ENCODE measurements around the gene USP35.

DNA sequence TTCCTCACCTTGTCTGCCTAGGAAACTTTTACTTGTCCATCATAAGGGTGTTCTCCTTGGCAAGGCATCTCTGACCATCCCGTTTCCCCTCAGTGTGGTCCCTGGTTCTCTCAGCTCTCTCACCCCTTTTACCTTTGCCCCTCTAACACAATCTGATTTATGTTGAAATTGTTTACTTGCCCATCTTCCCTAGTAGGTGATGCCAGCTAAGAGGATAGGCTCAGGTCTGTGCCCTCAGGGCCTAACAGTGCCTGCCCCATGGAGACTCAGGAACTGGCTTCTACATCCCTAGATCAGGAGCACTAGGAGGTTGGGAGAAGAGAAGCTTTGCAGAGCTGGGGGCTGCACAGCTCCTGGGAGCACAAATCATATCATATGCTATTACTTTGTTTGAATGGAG lies 28.2 kb upstream of the USP35 start:
- TF ChIP-seq, protein P1, sequence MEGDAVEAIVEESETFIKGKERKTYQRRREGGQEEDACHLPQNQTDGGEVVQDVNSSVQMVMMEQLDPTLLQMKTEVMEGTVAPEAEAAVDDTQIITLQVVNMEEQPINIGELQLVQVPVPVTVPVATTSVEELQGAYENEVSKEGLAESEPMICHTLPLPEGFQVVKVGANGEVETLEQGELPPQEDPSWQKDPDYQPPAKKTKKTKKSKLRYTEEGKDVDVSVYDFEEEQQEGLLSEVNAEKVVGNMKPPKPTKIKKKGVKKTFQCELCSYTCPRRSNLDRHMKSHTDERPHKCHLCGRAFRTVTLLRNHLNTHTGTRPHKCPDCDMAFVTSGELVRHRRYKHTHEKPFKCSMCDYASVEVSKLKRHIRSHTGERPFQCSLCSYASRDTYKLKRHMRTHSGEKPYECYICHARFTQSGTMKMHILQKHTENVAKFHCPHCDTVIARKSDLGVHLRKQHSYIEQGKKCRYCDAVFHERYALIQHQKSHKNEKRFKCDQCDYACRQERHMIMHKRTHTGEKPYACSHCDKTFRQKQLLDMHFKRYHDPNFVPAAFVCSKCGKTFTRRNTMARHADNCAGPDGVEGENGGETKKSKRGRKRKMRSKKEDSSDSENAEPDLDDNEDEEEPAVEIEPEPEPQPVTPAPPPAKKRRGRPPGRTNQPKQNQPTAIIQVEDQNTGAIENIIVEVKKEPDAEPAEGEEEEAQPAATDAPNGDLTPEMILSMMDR (conservative IDR thresholded peaks at IDR 0.05 in 1 of 2, IDR thresholded peaks at IDR 0.05 in 1 of 2; ENCODE audit: low read depth in 1 of 2, low read length in 2 of 2) = no peak
- no peak for TF ChIP-seq EZH2 (IDR thresholded peaks at IDR 0.05; ENCODE audit: low read length, missing control alignments)

Measured in fibroblast of lung (primary cell).